K562 (cell line): ENCODE results near the gene RPS27. TPM values are rescaled to one million over a fixed set of nuclear protein-coding genes. Genes with fewer than 3 reads are reported as not detected.

ENCODE experiments used
- BRD9 ChIP-seq: fragments of 450-650 bp; IDR thresholded peaks from 2 replicates; pipeline ENCODE4 v1.6.1; 2018; ENCODE audit warnings: low read depth; ENCODE audit not compliant: partially characterized antibody
- CCNT2 ChIP-seq: IDR thresholded peaks from 2 replicates; pipeline ENCODE4 v1.6.1; 2011; ENCODE audit warnings: borderline replicate concordance, low read depth, mild to moderate bottlenecking, moderate library complexity, mixed read lengths, low read length; ENCODE audit not compliant: insufficient read length; ENCODE audit errors: extremely low read depth
- ESRRA ChIP-seq: fragments of 450-650 bp; IDR thresholded peaks from 2 replicates; pipeline ENCODE4 v1.6.1; 2014; ENCODE audit warnings: low read depth, mild to moderate bottlenecking, moderate library complexity, borderline replicate concordance
- ETV1 ChIP-seq: fragments of 450-650 bp; conservative IDR thresholded peaks from 2 replicates; pipeline ENCODE4 v1.6.1; 2016; ENCODE audit warnings: missing genetic modification characterization, control low read depth, low read depth, missing compliant biosample characterization
- GABPA ChIP-seq: fragments of 200-800 bp; sonication (Bioruptor generic); conservative IDR thresholded peaks from 2 replicates; pipeline ENCODE4 v1.6.1; 2016; ENCODE audit warnings: low read depth, missing genetic modification characterization, missing compliant biosample characterization
- GTF2F1 ChIP-seq: IDR thresholded peaks from 2 replicates; pipeline ENCODE4 v1.6.1; 2011; ENCODE audit warnings: low read depth, low read length, improper control_type of control experiment
- HDAC3 ChIP-seq: fragments of 450-650 bp; IDR thresholded peaks from 2 replicates; pipeline ENCODE4 v1.6.1; 2018; ENCODE audit warnings: borderline replicate concordance, mild to moderate bottlenecking, moderate library complexity; ENCODE audit not compliant: partially characterized antibody
- HNRNPH1 ChIP-seq: fragments of 200-400 bp; formaldehyde crosslinking; optimal IDR thresholded peaks from 2 replicates; pipeline ENCODE3; 2017; ENCODE audit warnings: low read depth, mild to moderate bottlenecking, low read length, moderate library complexity
- JUND ChIP-seq, 2 experiments: IDR thresholded peaks; 2 replicates in 1 of 2; 3 replicates in 1 of 2; pipeline ENCODE4 v1.6.1; 2011; ENCODE audit warnings: borderline replicate concordance in 2 of 2, low read depth in 2 of 2, low read length in 2 of 2, improper control_type of control experiment in 1 of 2, missing biosample characterization in 1 of 2, missing genetic modification characterization in 1 of 2, missing genetic modification reagents in 1 of 2
- LARP7 ChIP-seq: fragments of 450-650 bp; IDR thresholded peaks from 2 replicates; pipeline ENCODE4 v1.6.1; 2016
- MAZ ChIP-seq, 2 experiments: fragments of 450-650 bp in 1 of 2; sonication (generic) in 1 of 2; formaldehyde crosslinking; IDR thresholded peaks in 1 of 2; conservative IDR thresholded peaks in 1 of 2; 2 replicates each; pipeline versions ENCODE4 v1.4.0 to v1.5.0; 2020; ENCODE audit warnings: mild to moderate bottlenecking in 1 of 2, missing genetic modification reagents in 1 of 2
- MED1 ChIP-seq: sonication (generic); formaldehyde crosslinking; IDR thresholded peaks from 2 replicates; pipeline ENCODE4 v1.8.1; 2023; ENCODE audit warnings: missing genetic modification reagents, borderline replicate concordance
- MXI1 ChIP-seq: IDR thresholded peaks from 2 replicates; pipeline ENCODE4 v1.6.1; 2011; ENCODE audit warnings: low read depth, mild to moderate bottlenecking, improper control_type of control experiment, low read length
- MYNN ChIP-seq, 2 experiments: sonication (generic); formaldehyde crosslinking in 1 of 2; IDR thresholded peaks; 2 replicates each; pipeline versions ENCODE4 v1.5.0 to v1.6.1; 2016 to 2020; ENCODE audit warnings: antibody characterized with exemption in 1 of 2, missing genetic modification reagents in 1 of 2
- NEUROD1 ChIP-seq: fragments of 150-350 bp; IDR thresholded peaks from 2 replicates; pipeline ENCODE4 v1.6.1; 2014; ENCODE audit warnings: borderline replicate concordance, low read length, low read depth; ENCODE audit not compliant: partially characterized antibody
- NFYB ChIP-seq: IDR thresholded peaks from 2 replicates; pipeline ENCODE4 v1.6.1; 2011; ENCODE audit warnings: mild to moderate bottlenecking, moderate library complexity; ENCODE audit not compliant: insufficient read length; ENCODE audit errors: extremely low read depth
- NR2C2 ChIP-seq, 2 experiments: fragments of 200-800 bp in 1 of 2; sonication (Bioruptor generic) in 1 of 2; sonication (generic) in 1 of 2; formaldehyde crosslinking in 1 of 2; IDR thresholded peaks; 2 replicates each; pipeline versions ENCODE4 v1.6.1 to v1.8.0; 2016 to 2022; ENCODE audit warnings: mild to moderate bottlenecking in 1 of 2, missing compliant biosample characterization in 1 of 2, missing genetic modification characterization in 1 of 2, missing genetic modification reagents in 1 of 2
- NRF1 ChIP-seq, 2 experiments: fragments of 450-650 bp; IDR thresholded peaks in 1 of 2; conservative IDR thresholded peaks in 1 of 2; 2 replicates each; pipeline ENCODE4 v1.6.1; 2014; ENCODE audit warnings: mild to moderate bottlenecking in 2 of 2
- PHB ChIP-seq: fragments of 250-450 bp; sonication (Bioruptor Pico); IDR thresholded peaks from 2 replicates; pipeline ENCODE4 v1.5.0; 2021
- PHB2 ChIP-seq: fragments of 450-650 bp; IDR thresholded peaks from 2 replicates; pipeline ENCODE4 v1.6.1; 2017; ENCODE audit warnings: low read depth
- SMARCA4 ChIP-seq: fragments of 450-650 bp; IDR thresholded peaks from 2 replicates; pipeline ENCODE4 v1.6.1; 2016
- U2AF2 ChIP-seq: fragments of 200-400 bp; formaldehyde crosslinking; optimal IDR thresholded peaks from 2 replicates; pipeline ENCODE3; 2017; ENCODE audit warnings: low read depth, mild to moderate bottlenecking, low read length
- ZNF212 ChIP-seq: fragments of 450-650 bp; formaldehyde crosslinking; IDR thresholded peaks from 2 replicates; pipeline ENCODE4 v1.4.0; 2020; ENCODE audit warnings: mild to moderate bottlenecking
- ZNF282 ChIP-seq: sonication (generic); formaldehyde crosslinking; IDR thresholded peaks from 2 replicates; pipeline ENCODE4 v1.8.1; 2023; ENCODE audit warnings: missing genetic modification reagents
- ZNF445 ChIP-seq: fragments of 250-450 bp; sonication (Bioruptor Pico); IDR thresholded peaks from 2 replicates; pipeline ENCODE4 v1.4.0; 2020; ENCODE audit warnings: low read depth, mild to moderate bottlenecking, moderate library complexity
- polyA plus RNA-seq, 8 experiments: library from polyadenylated mRNA; depleted of rRNA in 4 of 8; stranded (reverse) in 5 of 8; unstranded in 3 of 8; fragments of >200 nt; fragmentation: Nextera tagmentation in 2 of 8; fragmentation: Illumina TruSeq in 1 of 8; extraction: Ambion mirVana in 2 of 8; extraction: Trizol in 1 of 8; gene quantifications; 2 replicates each; pipeline versions ENCODE4 v1.2.1 to v1.2.3, GENCODE V29; 2011 to 2014; ENCODE audit warnings: inconsistent platforms in 1 of 8, missing spikeins in 1 of 8
- total RNA-seq, 7 experiments: library from RNA; depleted of rRNA in 6 of 7; stranded (reverse); fragments of >200 nt in 6 of 7; fragmentation: Illumina TruSeq in 2 of 7; extraction: Trizol in 2 of 7; gene quantifications; 2 replicates each; pipeline versions ENCODE4 v1.2.1 to v1.2.3, GENCODE V29; 2011 to 2021; ENCODE audit warnings: low replicate concordance in 1 of 7
- TF ChIP-seq, protein P1 (sequence below): fragments of 250-450 bp; sonication (Bioruptor Pico); IDR thresholded peaks from 2 replicates; pipeline ENCODE4 v1.4.0; 2020; ENCODE audit warnings: borderline replicate concordance

The RPS27 gene
- total and polyA plus RNA-seq, 9 of the 15 experiments (the other 6 are each of a cell fraction or from before 2014, with no cell fraction given): 2,091 to 9,377 (median 6,706) TPM

DNA sequence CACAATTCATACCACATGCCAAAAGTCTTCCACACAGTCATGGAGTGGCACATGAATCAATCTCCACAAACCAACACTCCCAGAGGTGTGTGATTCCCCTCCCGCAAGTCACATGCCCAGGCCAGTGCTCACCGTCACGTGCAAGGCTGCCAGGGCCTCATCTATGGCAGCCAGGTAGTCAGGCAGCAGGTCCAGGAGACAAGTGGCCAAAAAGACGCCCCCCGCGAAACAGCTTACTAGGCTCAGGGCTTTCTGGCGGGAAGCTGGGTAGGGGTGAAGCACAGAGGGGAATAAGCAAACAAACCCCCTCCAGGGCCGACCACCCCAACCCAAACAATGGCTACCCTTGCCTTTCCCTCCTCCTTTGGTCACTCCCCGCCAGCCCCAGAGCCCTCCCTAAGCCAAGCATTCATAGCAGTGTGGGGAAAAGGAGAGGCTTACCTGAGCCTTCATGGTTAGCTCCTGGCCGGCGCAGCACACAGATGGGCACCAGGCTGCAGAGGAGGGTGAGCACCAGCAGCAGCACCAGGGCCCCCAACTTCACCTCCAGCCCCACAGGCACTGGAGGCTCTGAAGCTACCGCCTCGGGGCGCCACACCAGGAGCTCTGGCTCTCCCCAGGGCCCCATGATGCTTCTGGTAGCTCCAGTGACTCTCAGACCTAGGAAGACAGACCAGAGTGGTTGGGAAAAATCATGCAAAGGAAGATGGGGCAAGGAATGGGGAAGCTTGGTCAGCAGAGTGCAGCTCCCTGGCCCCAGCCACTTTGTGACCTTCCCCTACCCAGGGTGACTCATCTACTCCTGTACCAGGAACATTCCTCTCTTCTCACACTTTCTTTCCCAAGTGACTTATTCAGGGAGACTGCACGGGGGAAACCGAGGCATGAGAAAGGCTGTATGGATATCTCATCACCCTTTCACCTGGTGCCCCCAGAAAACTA lies 28.2 kb upstream of the RPS27 start (continued):
- TF ChIP-seq ZNF212 (CRISPR knock-in tag) (no peak), JUND (IDR thresholded peaks at IDR 0.05; ENCODE audit: borderline replicate concordance, low read depth, low read length) (peak; percentile 81; the same call in 1 of the 2 replicates), JUND (tag; IDR thresholded peaks at IDR 0.05; ENCODE audit: borderline replicate concordance, low read depth, low read length) (peak; percentile 74; the same call in 1 of the 3 replicates), NEUROD1 (no peak), LARP7 (no peak), PHB (no peak), ESRRA (no peak; the same call in 1 of the 2 replicates), BRD9 (no peak), NR2C2 (CRISPR knock-in tag; IDR thresholded peaks at IDR 0.05) (no peak), NR2C2 (tag; IDR thresholded peaks at IDR 0.05) (0 out of 2 replicates have a peak, but pooled peaks have one; percentile 39), MAZ (CRISPR knock-in tag; conservative IDR thresholded peaks at IDR 0.05 in 1 of 2, IDR thresholded peaks at IDR 0.05 in 1 of 2) (0 out of 4 replicates have a peak, but pooled peaks of 1 of the 2 experiments have one; percentile 0), PHB2 (no peak), HDAC3 (no peak), HNRNPH1 (no peak), U2AF2 (no peak), NFYB (no peak), CCNT2 (peak; percentile 3), MED1 (CRISPR knock-in tag) (no peak), GABPA (tag) (no peak), ZNF445 (CRISPR knock-in tag) (no peak), ZNF282 (CRISPR knock-in tag) (0 out of 2 replicates have a peak, but pooled peaks have one; percentile 24), GTF2F1 (no peak), ETV1 (tag) (no peak), SMARCA4 (peak; percentile 44; the same call in 1 of the 2 replicates), MXI1 (no peak), MYNN (IDR thresholded peaks at IDR 0.05) (0 out of 2 replicates have a peak, but pooled peaks have one; percentile 20), MYNN (CRISPR knock-in tag; IDR thresholded peaks at IDR 0.05) (no peak), NRF1 (conservative IDR thresholded peaks at IDR 0.05 in 1 of 2, IDR thresholded peaks at IDR 0.05 in 1 of 2) (no peak)
- TF ChIP-seq, protein P1, sequence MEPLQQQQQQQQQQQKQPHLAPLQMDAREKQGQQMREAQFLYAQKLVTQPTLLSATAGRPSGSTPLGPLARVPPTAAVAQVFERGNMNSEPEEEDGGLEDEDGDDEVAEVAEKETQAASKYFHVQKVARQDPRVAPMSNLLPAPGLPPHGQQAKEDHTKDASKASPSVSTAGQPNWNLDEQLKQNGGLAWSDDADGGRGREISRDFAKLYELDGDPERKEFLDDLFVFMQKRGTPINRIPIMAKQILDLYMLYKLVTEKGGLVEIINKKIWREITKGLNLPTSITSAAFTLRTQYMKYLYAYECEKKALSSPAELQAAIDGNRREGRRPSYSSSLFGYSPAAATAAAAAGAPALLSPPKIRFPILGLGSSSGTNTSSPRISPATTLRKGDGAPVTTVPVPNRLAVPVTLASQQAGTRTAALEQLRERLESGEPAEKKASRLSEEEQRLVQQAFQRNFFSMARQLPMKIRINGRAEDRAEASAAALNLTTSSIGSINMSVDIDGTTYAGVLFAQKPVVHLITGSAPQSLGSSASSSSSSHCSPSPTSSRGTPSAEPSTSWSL (CRISPR knock-in tag): no peak
